Activated naive CD4-positive, alpha-beta T cell treated with anti-CD3 and anti-CD28 coated beads, Interleukin-2, amount 50 U/mL, for 16 hours (primary cell): ENCODE data around the gene MPG.
A peak's percentile ranks its signal among the peaks of the same experiment; 100 is the strongest.

Source experiments
- DNase-seq: peaks from one replicate; pipeline ENCODE4 v3.0.0-alpha.2; 2020

Gene MPG

DNA sequence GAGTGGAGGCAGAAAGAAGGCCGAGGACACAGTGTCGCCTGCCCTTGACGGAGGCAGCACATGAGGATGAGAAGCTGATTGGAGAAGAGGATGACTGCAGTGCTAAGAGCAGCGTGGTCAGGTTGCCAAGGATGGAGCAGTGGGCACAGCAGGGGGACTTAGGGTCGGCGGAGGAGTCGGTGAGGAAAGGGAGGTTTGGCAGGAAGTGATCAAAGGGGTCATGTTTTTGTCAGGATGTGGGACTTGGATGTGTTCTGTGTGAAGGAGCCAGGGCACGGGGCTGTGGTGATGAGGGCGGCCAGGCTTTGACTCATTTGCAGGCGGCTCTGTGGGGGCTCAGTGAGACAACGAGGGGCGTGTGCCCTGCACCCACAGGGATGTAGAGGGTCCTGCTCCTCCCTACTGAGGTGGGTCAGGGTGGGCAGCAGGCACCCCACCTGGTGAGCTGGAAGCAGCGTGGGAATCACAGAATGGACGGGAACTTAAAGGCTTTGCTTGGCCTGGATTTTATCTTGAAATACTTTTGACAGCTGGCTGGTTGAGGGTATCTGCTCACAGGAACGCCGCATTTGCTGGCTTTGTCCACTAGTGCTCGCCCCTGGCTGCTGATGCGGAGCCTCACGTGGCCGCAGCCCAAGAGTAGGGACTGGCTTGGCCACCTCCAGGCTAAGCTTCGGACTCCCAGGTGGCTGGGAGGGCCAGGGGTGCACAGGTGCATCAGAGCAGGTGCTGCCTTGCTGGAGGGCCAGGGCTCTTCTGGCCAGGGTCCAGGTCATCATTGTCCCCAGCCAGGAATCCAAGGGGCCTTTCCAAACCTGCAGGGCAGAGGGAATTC lies 6.0 kb downstream of the MPG start:
- no peak for DNase-seq

DNA sequence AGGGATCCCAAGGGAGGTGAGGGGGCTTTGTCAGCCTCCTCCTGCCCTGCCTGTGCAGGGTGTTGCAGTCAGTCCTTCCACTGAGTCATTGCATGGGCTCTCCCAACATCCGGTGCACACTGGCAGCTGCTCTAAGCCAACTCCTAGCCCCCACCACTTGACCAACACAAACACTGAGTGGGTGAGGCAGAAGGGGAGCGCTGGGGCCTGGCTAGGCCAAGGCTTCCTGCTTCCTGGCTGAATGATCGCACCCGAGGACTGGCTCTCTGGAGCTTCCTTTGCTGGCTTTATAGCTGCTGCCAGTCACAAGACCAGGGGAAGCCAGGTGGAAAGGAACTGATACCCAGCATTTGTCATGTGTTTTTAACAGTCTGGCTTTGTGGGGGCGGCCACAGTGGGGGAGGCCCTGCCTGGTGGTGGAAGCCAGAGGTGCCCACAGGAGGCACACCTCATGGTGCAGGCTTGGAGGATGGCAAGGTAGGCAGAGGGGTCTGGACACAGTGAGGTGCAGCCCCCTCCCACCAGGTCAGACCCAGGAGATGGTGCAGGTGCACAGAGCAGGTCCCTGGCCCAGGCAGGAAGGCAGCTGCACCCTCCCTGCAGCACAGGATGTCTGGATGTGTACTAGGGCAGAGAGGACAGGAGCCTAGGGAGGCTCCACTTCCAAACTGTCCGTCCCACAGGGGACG lies 6.8 kb downstream of the MPG start:
- peak; percentile 61 for DNase-seq

DNA sequence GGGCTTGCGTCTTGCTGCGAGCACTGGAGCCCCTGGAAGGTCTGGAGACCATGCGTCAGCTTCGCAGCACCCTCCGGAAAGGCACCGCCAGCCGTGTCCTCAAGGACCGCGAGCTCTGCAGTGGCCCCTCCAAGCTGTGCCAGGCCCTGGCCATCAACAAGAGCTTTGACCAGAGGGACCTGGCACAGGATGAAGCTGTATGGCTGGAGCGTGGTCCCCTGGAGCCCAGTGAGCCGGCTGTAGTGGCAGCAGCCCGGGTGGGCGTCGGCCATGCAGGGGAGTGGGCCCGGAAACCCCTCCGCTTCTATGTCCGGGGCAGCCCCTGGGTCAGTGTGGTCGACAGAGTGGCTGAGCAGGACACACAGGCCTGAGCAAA lies 7.4 kb downstream of the MPG start:
- DNase-seq, result no peak

DNA sequence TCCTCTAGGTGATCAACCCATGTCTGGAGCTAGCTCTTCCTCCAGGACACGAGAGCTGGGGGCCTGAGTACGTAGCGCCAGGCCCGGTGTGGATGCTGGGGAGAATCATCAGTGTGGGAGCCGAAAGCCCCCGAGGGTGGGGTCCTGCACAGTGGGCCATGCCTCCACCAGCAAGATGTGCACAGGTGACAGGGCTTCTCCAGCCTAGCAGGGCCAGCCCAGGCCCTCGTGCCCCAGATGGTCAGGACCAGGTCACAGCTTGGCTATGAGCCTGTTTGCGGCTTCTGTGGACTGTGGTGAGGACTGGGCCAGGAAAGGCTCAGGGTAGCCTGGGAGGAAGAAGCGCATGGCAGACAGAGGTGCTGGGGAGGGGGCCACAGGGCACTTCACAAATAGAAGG lies 7.8 kb downstream of the MPG start:
- no peak for DNase-seq

DNA sequence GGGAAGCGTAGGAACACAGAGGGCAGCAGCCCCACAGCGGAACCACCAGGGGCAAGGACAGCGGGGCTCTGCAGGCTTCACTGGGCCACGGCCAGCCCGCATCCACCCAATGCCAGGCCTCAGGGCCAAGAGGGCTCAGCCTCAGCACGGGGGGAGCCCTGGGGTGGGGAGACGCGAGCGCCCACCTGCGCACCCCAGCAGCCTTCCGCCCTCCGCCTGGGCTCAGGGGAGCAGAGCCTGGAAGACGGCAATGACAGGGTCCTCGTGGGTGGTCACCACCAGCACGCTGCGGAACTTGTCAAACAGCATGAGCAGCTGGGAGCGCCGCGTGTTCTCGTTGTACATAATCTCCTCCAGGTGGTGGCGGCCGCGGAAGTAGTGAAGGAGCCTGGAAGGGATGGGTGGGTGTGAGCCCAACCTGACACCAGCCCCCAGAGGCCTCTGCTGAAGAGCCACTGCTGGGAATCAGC lies 8.5 kb downstream of the MPG start:
- no peak for DNase-seq

DNA sequence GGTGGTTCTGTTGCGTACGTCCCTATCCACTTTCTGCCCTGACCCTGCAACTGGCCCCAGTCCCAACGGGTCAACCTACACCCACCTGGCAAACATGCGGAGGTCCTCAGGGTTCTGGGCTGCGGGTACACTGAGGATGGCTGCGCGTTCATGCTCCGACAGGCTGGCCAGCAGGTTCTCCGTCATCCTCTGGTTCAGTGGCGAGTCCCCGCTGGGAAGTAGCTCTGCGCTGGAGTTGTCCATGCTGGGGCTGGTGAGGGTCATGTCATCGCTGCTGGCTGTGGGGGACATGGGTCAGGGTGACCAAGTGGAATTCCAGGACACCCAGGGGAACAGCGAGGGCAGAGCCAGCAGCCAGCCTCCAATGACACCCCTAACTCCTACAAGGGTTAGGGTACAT lies 10.6 kb downstream of the MPG start:
- DNase-seq, result no peak

DNA sequence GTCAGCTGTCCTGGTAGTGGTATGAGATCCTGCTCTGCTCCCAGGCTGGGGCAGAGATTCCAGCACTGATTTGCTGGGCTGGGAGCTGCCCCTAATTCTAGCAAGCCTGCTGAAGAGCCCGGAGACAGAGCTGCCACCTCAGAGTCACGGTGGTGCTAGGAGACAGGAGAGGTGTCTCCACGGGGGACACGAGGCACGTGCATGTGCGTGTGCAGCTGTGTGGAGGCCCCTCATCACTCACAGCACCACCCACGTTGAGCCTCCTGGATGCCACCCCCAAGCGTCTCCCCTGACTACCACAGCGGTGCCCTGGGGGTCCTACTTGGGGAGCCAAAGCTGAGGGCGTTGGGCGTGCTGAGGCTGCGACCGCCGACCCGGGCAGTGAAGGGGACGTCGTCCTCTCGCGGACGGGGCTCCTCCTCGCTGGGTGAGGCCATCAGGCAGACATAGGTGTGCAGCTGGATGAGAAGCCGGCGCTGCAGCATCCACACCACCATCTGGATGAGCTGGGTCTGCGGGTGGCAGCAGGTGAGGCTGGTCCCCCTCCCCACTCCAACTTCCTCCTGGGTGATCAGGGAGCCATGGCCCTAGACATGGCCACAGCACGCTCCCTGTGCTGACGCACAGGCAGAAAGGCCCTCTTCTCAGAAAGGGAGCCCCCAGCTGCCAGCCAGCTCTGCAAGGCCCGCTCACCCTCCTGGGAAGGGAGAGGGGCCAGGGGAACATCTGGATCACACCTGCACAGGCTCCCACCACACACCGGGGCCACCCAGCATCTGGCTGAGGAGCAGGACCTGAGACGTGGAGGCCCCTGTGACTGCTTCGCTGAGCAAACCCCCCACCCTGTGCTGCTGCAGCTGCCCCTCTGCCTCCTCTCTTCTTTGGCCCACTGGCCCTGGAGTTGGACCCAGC lies 11.6 kb downstream of the MPG start:
- no peak for DNase-seq

DNA sequence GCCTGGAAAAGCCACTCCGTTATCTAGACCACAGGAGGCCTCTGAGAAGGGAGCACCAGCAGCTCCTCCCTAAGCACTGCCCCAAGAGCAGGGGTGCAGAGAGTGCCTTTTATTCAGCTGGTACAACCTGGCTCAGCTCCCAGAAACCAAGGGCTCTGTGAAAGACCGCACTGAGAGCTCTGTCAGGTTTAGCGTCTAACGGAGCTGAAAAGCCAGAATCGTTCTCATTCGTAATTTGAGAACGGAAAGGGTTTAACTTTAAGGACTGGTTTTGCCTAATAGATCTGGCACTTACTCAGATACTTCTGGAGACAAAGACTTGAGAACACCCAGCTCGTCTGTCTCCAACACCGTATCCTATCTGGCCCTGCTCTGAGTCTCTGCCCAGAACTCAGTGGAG lies 13.5 kb downstream of the MPG start:
- DNase-seq, result no peak

DNA sequence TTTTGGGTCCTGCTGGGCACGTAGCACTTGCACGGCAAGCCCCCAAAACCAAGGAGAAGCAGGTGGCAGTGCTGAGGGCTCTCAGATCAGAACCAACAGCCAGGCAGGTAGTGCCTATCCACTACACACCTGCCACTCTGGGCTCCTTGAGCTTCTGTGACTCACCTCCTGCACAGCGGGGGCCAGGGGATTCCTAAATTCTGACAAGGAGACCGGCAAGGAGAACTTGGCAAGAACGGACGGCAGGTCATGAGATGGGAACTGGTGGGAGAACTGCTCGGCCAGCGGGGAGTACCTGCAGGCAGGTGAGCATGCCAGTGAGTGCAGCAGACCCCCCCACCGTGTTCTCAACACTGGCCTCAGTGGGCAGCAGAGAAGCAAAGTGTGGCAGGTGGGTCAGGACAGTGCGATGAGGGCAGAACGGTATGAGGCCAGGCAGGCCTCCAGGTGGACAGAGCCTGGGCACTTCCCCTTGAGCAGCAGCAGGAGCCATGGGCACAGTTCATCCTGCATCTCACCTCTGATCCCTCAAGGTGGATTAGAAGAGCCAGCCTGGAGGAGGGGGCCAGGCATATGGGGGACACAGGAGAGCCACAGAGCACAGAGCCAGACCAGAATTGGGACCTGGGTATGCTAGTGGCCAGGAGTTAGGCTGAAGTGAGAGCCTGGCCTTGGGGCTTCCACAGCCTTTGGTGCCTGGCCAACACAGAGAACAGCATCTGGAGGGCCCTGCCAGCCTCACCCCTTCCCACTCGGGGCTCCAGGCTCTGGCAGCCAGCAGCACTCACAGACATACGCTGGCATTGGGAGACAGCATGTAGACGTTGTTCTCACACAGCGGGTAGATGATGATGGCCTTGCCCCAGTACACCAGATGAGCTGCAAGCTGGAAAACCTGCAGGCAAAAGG lies 14.7 kb downstream of the MPG start:
- no peak for DNase-seq

DNA sequence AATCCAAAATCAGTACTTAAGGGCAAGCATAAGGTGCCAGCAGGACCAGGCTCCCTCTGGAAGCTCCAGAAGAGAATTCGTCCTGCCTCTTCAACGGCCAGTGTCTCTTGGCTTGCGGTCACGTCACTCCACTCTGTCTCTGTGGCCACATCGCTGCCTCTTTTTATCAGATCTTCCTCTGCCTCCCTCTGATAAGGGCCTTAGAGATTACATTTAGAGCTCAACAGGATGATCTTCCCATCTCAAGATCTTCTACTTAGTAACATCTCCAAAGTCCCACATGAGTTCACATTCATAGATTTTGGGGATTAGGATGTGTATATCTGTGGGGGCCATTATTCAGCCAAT lies 16.9 kb downstream of the MPG start:
- no peak for DNase-seq

DNA sequence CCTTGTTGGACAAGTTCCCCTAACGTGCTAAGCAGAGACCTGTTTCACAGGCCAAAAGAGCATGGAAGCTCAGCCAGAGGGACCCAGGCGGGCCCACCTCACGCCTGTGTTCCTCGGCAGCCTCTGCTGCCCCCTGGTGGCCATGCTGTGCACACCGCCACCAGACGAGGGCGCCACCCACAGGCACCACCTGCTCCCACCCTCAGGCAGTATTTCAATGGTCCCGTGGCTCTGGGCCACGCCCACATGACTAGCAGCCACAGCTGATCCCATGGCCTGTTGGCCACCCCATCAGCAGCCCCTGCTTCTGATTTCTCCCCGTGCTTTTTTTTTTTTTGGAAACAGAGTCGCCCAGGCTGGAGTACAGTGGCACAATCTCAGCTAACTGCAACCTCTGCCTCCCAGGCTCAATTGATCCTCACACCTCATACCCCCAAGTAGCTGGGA lies 18.9 kb downstream of the MPG start:
- DNase-seq, result peak; percentile 87

DNA sequence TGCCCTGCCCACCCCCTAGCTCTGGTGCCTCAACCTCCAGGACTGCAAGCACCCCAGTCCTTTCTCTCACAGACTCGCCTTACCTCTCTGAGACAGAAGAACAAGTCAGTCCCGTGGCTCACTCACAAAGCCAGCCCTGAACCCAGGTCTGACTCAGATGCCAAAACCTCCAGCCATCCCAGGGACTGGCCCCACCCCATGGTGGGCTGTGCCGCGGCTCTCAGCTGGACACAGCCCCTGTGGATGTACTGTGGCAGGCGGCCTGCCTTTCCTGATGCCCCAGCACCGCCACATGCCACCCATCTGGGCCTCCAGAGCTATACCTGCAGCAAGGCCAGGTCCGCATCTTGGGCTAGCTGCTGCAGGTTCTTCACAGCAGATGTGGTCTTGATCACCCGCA lies 19.8 kb downstream of the MPG start:
- DNase-seq, result no peak

DNA sequence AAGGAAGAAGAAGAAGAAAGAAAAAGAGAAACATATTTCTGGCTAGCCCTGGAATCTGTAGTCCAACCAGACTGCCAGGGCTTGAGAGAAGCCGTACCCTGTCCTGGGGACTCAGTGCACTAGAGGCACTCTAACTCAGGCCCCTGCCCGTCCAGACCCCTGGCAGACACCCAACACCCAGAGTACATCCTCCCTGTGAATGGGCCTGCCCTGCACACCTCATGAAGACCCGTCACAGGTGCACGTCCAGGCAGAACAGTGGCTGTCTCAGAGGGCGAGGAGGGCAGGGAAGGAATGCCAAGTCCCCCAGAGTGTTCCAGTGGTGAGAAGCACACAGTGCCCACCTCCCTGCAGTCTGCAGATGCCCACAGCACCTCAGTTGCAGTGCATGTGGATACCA lies 23.0 kb downstream of the MPG start:
- DNase-seq, result no peak

DNA sequence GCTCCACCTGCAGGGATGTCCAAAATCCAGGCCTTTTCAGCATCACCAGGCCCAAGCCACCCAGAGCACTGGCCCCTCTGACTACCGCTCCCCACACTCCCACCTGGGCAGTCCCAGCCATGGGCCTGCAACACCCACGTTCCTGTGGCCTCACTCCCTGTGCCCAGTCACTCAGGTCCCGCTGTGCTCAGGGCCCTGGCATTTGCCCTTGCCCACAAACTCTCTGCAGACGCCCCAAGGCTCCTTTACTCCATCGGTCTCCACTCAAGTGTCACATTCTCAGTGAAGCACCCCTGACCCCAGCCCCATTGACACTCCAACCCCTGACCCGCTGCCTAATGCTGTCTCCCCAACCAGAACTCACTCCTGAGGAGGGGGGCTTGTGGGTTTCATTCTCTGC lies 23.6 kb downstream of the MPG start:
- DNase-seq, result no peak

DNA sequence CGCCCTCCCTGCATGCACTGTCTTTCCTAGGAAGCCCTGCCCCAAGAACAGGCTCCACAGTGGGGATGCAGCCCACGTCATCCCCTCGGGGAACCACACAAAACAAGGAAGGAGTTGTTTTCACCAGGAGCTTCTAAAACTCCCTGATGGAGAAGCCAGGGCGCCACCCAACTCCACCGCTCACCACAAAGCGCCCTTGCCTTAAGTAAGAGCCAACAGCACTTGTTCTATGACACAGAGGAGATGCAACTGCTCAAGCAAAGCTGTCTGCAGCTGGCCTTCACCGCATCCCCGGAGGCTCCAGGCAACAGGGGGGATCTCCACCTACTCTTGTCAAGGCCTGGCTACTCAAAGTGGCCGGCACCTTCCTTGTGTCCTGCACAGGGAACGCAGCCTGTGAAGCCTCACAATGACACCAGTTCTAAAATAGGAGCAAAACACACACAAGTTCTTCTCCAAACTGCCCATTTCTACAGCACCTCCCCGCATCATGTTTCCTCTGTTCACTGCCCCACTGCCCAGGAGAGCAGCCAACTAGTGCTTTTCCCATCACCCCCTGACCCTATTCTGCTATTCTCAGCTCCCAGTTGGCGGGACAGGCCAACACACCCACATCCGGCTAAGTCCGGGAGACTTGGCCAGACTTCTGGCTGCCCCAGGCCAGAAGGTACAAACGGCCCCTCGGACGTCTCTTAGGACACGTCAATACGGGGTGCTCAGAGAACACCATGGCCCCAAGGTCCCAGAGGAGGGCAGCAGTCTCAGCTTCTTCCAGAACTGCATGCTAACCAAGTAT lies 24.2 kb downstream of the MPG start:
- no peak for DNase-seq

DNA sequence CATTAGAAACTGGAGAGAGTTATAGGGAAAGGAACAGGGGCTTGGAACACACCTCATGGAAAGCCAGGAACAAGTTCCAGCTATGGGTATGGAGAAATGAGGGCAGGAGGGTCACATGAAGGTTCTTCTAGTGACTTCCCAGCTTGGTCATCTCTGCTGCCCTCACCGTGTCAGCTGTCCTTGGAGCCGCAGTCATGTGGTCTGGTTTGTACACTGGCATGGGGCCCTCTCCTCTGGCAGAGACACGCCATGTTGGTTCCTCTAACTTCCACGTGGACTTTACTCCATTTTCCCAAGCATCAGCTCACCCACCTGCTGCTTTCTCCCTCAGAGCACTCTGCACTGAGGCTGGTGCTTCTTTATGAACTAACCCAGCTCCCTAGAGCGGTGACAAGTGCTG lies 26.3 kb downstream of the MPG start:
- DNase-seq, result no peak

DNA sequence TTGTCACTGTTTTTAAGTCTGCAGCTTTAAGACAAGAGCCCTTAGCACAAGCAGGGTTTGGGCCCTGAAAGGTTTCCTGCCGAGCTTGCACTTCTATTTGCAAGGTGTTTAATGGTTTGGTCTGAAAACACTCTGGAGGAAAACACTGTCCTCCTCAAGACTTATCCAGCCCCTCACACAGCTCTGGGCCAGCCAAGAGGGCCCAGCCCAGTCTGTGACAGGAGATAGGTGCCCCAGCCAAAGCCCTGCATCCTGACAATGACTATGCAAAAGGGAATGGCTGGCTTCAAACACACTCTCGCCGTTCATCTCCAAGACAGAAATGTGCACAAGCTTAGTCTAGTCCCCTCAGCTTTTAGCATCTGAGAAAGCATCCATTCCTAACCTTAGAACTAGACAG lies 26.9 kb downstream of the MPG start:
- DNase-seq, result no peak

DNA sequence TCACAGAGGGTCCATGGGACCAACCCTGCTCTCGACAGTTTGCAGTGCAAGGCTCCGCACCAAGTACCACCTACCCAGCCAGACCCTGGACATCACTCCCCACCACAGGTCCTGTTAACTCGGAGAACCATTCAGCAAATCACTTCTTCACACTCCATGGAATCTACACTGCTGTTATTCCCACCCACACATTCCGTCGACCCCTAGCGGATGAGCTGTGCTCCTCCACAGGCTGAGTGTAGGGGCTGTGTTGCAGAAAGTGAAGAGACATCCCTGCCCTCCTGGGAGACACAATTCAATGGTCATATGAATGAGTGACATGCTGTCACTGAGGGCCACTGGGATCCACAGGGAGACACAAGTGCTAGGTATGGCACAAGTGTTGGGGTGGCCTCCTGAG lies 27.5 kb downstream of the MPG start:
- DNase-seq, result no peak

DNA sequence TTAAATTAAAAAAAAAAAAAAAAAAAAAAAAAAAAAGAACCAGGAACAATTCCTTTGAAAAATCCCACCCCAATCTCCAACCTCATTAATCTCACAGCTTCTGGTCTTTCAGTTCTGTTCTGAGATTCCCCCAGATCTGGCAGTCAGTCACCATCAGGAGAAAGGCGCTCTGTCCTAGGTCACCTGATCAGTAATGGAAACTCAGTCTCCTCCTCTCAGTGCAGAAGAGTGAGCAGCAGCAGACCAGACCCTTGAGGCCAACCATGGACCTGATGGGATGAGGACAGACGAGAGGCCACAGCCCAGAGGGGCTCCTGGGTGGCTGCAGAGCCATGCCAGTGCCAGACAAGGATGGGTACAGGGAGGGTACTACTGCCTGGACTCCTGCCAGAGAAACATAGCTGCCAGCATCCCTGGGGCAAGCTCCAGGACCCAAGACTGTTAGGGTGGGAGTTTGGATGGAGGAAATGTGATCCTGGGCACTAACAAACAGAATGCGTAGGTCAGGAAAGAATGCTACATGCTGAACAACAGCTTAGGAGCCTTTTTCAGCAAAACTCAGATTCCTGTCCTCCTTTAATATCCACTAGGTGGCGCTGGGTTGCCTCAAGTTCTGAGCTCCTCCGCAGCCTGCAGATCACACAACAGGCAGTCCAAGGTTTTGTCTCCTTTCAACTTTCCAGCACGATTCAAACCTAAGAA lies 28.7 kb downstream of the MPG start:
- peak; percentile 42 for DNase-seq

DNA sequence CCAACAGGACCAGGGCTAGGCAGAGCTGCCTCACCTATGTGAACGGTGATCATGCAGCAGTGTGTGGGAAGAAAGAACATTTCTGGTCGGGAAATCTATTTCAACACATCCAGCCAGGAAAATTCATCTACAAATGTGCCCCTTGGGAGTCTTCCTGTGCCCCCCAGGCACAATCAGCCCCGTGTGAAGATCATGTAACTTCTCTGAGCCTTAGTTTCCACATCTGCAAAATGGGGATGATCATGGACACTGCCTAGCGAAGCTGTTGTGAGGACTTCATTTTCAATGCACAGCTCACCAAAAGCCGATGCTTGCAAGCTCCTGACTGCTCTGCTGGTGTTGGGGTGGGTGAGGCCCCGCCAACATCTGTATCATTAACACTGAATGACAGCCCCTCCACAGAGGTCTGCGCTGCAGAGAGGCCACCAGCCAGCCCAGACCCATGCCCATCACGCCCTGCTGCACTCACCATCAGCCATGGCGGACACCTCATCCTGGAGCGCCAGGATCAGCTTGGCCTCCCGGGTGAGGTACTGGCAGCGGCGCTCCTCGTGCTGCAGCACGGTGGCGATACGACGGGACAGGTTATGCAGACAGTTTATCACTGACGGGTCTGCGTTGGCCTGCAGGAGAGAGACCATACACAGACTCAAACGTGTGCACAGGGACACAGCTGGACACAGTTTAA lies 34.3 kb downstream of the MPG start:
- DNase-seq, result no peak
